ENCODE data around the gene ZNF648. TPM values are rescaled to one million over a fixed set of nuclear protein-coding genes. Genes with fewer than 3 reads are reported as not detected.
"Not testable (repeated sequence)": the region's sequence is repeated elsewhere in the genome, so short reads cannot be mapped to it uniquely, and the experiment has no call there.

The ZNF648 gene
- polyA plus RNA-seq, 4 donors = 0.01 TPM; not detected in 3

DNA sequence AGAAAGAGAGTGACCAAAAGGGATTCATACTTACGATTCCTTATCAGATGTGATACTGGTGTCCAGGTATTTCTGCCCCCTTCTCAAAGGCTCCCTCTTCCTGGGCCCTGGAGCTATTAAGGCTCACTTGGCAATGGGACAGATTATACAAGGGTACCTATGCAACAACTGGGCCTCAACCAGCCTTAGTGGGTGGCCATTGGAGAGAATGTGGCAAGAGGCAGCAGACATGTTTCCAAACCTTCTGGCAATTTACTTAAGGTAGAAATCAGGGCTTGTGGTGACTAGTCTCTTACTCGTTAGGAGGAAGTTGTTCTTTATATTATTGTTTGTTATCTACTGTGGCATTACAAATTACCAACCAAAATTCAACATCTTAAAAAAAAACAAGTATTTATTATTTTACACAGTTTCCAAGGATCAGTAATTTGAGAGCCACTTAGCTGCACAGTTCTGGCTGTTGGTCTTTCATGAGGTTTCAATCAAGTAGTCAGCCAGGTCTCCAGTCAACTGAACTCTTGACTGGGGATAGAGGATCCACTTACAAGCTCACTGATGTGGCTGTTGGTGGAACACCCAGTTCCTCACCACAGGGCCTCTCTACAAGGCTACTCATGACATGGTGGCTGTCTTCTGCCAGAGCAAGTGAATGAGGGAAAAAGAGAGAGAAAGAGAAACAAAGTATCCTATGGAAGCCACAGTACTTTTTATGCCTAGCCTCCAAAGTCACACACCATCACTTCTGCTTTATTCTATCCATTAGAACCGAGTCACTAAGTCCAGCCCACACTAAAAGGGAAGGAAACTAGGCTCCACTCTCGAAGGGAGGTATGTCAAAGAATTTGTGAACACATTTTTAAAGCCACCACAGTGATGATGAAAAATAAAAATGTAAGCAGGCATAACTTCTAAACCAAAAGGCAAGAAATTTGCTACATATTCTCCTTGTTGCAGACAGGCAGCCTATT, 10.7 kb downstream of the ZNF648 start:
- H3K36me3 ChIP-seq (ENCODE audit: control insufficient read depth in 3 of 3, insufficient read depth in 2 of 3, low read depth in 1 of 3, low read length in 3 of 3) = no peaks in the 10 kb centered on the region
- DNase-seq = no peak
- WGBS, 3 donors = 55 to 71% (median 58%) methylated on average over 4 of the region's 4 CpGs
- no peak overlapping the region for H3K27ac ChIP-seq (ENCODE audit: low read depth in 1 of 3, low read length in 2 of 3)
- no peak for FAIRE-seq
- H3K9me3 ChIP-seq (ENCODE audit: control insufficient read depth in 2 of 2, insufficient read depth in 1 of 2, low read depth in 1 of 2, low read length in 1 of 2) = peaks cover 0 to 6% of the 10 kb centered on the region in 2 donors
- no peak overlapping the region for H3K4me3 ChIP-seq (ENCODE audit: low read depth in 1 of 3, low read length in 3 of 3)
- H3K4me1 ChIP-seq (ENCODE audit: control insufficient read depth in 3 of 3, insufficient read depth in 2 of 3, low read depth in 1 of 3, low read length in 2 of 3) = no peaks in the 10 kb centered on the region
- no peaks in the 10 kb centered on the region for H3K27me3 ChIP-seq (ENCODE audit: control insufficient read depth in 3 of 3, insufficient read depth in 3 of 3, low read length in 3 of 3)

DNA sequence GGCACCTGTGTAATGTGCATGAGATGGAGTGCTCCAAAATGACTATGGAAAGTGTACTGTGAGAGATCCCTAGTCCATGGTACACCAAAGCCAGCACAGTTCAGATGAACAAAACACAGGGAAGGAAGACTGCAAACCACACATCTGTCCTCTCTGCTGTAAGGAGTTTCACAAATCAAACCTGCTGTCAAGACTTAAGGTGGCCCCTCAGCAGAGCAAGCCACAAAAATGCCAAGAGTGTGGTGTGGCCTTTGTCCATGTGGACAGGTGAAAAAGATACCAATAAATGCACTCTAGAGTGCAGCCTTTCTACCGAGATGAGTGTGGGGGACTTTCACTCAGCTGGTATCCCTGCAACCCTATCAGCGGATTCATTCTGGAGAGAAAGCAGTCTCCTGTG, 12.9 kb downstream of the ZNF648 start:
- H3K9me3 ChIP-seq (ENCODE audit: control insufficient read depth in 2 of 2, insufficient read depth in 1 of 2, low read depth in 1 of 2, low read length in 1 of 2) = peaks cover 0 to 18% of the 10 kb centered on the region in 2 donors
- H3K36me3 ChIP-seq (ENCODE audit: control insufficient read depth in 3 of 3, insufficient read depth in 2 of 3, low read depth in 1 of 3, low read length in 3 of 3) = no peaks in the 10 kb centered on the region
- H3K27ac ChIP-seq (ENCODE audit: low read depth in 1 of 3, low read length in 2 of 3) = no peak overlapping the region
- H3K27me3 ChIP-seq (ENCODE audit: control insufficient read depth in 3 of 3, insufficient read depth in 3 of 3, low read length in 3 of 3) = no peaks in the 10 kb centered on the region
- no peak for DNase-seq
- no peak for FAIRE-seq
- no peaks in the 10 kb centered on the region for H3K4me1 ChIP-seq (ENCODE audit: control insufficient read depth in 3 of 3, insufficient read depth in 2 of 3, low read depth in 1 of 3, low read length in 2 of 3)
- 59 to 81% (median 67%) methylated on average over 2 of the region's 2 CpGs for WGBS, 3 donors
- no peak overlapping the region for H3K4me3 ChIP-seq (ENCODE audit: low read depth in 1 of 3, low read length in 3 of 3)

DNA sequence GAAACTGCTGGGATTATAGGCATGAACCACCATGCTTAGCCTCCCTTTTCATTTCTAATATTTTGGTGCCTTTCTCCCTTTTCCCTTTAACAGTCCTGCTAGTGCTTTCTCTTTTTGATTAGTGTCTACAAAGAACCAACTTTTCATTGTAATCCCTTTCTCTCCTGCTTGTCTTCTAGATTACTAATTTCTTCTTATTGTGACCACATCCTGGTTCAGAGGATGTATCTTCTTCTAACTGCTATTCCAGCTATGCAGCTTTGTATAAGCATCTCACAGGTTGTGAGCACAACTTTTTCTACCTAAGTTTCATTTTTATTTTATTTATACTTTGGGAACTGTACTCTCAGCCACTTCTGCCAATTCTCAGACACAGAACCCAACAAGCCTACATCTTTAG, 14.7 kb downstream of the ZNF648 start:
- no peak overlapping the region for H3K27ac ChIP-seq (ENCODE audit: low read depth in 1 of 3, low read length in 2 of 3)
- H3K27me3 ChIP-seq (ENCODE audit: control insufficient read depth in 3 of 3, insufficient read depth in 3 of 3, low read length in 3 of 3) = no peaks in the 10 kb centered on the region
- peaks cover 0 to 18% of the 10 kb centered on the region in 2 donors for H3K9me3 ChIP-seq (ENCODE audit: control insufficient read depth in 2 of 2, insufficient read depth in 1 of 2, low read depth in 1 of 2, low read length in 1 of 2)
- H3K4me1 ChIP-seq (ENCODE audit: control insufficient read depth in 3 of 3, insufficient read depth in 2 of 3, low read depth in 1 of 3, low read length in 2 of 3) = no peaks in the 10 kb centered on the region
- H3K36me3 ChIP-seq (ENCODE audit: control insufficient read depth in 3 of 3, insufficient read depth in 2 of 3, low read depth in 1 of 3, low read length in 3 of 3) = no peaks in the 10 kb centered on the region
- FAIRE-seq = no peak
- H3K4me3 ChIP-seq (ENCODE audit: low read depth in 1 of 3, low read length in 3 of 3) = no peak overlapping the region
- no peak for DNase-seq

DNA sequence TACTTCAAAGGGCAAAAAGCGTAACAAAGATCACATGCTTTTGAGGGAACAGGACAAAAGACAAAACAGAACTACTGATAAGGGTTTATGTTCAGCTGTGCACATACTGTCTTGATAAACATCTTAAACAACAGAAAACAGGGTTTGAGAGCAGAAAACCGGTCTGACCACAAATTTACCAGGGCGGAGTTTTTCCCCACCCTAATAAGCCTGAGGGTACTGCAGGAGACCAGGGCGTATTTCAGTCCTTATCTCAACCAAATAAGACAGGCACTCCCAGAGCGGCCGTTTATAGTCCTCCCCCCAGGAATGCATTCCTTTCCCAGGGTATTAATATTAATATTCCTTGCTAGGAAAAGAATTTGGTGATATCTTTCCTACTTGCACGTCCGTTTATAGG, 16.0 kb downstream of the ZNF648 start:
- peaks cover 0 to 22% of the 10 kb centered on the region in 2 donors for H3K9me3 ChIP-seq (ENCODE audit: control insufficient read depth in 2 of 2, insufficient read depth in 1 of 2, low read depth in 1 of 2, low read length in 1 of 2)
- not testable (repeated sequence) for FAIRE-seq; H3K36me3 ChIP-seq (ENCODE audit: control insufficient read depth in 3 of 3, insufficient read depth in 2 of 3, low read depth in 1 of 3, low read length in 3 of 3); H3K27me3 ChIP-seq (ENCODE audit: control insufficient read depth in 3 of 3, insufficient read depth in 3 of 3, low read length in 3 of 3); DNase-seq; H3K4me1 ChIP-seq (ENCODE audit: control insufficient read depth in 3 of 3, insufficient read depth in 2 of 3, low read depth in 1 of 3, low read length in 2 of 3); H3K27ac ChIP-seq (ENCODE audit: low read depth in 1 of 3, low read length in 2 of 3); H3K4me3 ChIP-seq (ENCODE audit: low read depth in 1 of 3, low read length in 3 of 3)
- WGBS, 3 donors = 47 to 80% (median 58%) methylated on average over 8 of the region's 8 CpGs

DNA sequence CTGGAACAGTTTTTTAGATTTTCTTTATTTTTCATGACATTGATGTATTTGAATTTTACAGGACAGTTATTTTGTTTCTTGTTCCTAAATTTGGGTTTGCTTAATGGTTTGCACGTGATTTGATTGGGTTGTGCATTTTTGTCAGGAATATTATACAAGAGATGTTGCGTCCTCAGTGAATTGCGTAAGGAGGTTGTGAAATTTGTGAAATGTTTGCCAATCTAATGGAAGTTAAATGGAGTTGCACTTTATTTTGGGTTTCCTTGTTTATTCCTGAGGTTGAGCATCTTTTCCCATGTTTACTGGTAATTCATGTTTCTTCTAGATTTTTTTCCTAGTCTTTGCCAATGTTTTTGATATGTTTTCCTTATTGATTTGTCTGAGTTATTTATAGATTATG, 19.9 kb downstream of the ZNF648 start:
- FAIRE-seq (no peak), DNase-seq (no peak)
- Histone ChIP-seq H3K27ac (ENCODE audit: low read depth in 1 of 3, low read length in 2 of 3) (no peak overlapping the region), H3K4me3 (ENCODE audit: low read depth in 1 of 3, low read length in 3 of 3) (no peak overlapping the region), H3K4me1 (ENCODE audit: control insufficient read depth in 3 of 3, insufficient read depth in 2 of 3, low read depth in 1 of 3, low read length in 2 of 3) (no peaks in the 10 kb centered on the region), H3K9me3 (ENCODE audit: control insufficient read depth in 2 of 2, insufficient read depth in 1 of 2, low read depth in 1 of 2, low read length in 1 of 2) (peaks cover 0 to 27% of the 10 kb centered on the region in 2 donors), H3K36me3 (ENCODE audit: control insufficient read depth in 3 of 3, insufficient read depth in 2 of 3, low read depth in 1 of 3, low read length in 3 of 3) (no peaks in the 10 kb centered on the region), H3K27me3 (ENCODE audit: control insufficient read depth in 3 of 3, insufficient read depth in 3 of 3, low read length in 3 of 3) (no peaks in the 10 kb centered on the region)
- 68 to 85% (median 80%) methylated on average over 3 of the region's 3 CpGs for WGBS, 3 donors

DNA sequence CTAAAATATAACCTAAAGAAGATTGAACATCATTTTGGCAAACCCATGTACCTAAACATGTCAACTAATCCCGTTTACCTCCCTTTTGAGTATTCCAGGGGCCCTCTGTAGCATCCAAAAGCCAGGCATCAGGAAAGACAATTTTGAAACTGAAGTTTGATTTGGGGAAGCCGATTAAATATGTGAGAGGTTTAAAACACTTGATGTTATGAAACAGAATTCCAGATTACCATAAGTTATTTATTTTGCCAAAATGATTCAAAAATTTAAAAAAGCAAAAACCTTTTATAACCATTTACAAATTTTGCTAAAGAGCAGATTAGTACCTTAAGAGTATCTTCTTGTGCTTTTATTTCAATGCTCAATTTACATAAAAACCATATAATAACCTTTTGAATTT, 23.3 kb downstream of the ZNF648 start:
- no peaks in the 10 kb centered on the region for H3K4me1 ChIP-seq (ENCODE audit: control insufficient read depth in 3 of 3, insufficient read depth in 2 of 3, low read depth in 1 of 3, low read length in 2 of 3)
- WGBS, 3 donors = 57 to 82% (median 74%) methylated on average over 2 of the region's 2 CpGs
- FAIRE-seq = peak; percentile 10

GRCh38 chr1:182035097-182035770, 26.3 kb downstream of the ZNF648 start:
- no peak overlapping the region for H3K27ac ChIP-seq (ENCODE audit: low read depth in 1 of 3, low read length in 2 of 3)
- H3K27me3 ChIP-seq (ENCODE audit: control insufficient read depth in 3 of 3, insufficient read depth in 3 of 3, low read length in 3 of 3) = no peaks in the 10 kb centered on the region
- no peak for FAIRE-seq
- no peaks in the 10 kb centered on the region for H3K4me1 ChIP-seq (ENCODE audit: control insufficient read depth in 3 of 3, insufficient read depth in 2 of 3, low read depth in 1 of 3, low read length in 2 of 3)
- 60 to 65% (median 62%) methylated on average over 7 of the region's 7 CpGs for WGBS, 3 donors
- no peak overlapping the region for H3K4me3 ChIP-seq (ENCODE audit: low read depth in 1 of 3, low read length in 3 of 3)
- H3K9me3 ChIP-seq (ENCODE audit: control insufficient read depth in 2 of 2, insufficient read depth in 1 of 2, low read depth in 1 of 2, low read length in 1 of 2) = peaks cover 0 to 8% of the 10 kb centered on the region in 2 donors
- no peaks in the 10 kb centered on the region for H3K36me3 ChIP-seq (ENCODE audit: control insufficient read depth in 3 of 3, insufficient read depth in 2 of 3, low read depth in 1 of 3, low read length in 3 of 3)
- no peak for DNase-seq

More for the DNA sequence above, 23.3 kb downstream of the ZNF648 start:
- H3K9me3 ChIP-seq (ENCODE audit: control insufficient read depth in 2 of 2, insufficient read depth in 1 of 2, low read depth in 1 of 2, low read length in 1 of 2) = peaks cover 0 to 13% of the 10 kb centered on the region in 2 donors
- H3K36me3 ChIP-seq (ENCODE audit: control insufficient read depth in 3 of 3, insufficient read depth in 2 of 3, low read depth in 1 of 3, low read length in 3 of 3) = no peaks in the 10 kb centered on the region
- no peak overlapping the region for H3K4me3 ChIP-seq (ENCODE audit: low read depth in 1 of 3, low read length in 3 of 3)
- DNase-seq = no peak
- no peaks in the 10 kb centered on the region for H3K27me3 ChIP-seq (ENCODE audit: control insufficient read depth in 3 of 3, insufficient read depth in 3 of 3, low read length in 3 of 3)
- no peak overlapping the region for H3K27ac ChIP-seq (ENCODE audit: low read depth in 1 of 3, low read length in 2 of 3)

DNA sequence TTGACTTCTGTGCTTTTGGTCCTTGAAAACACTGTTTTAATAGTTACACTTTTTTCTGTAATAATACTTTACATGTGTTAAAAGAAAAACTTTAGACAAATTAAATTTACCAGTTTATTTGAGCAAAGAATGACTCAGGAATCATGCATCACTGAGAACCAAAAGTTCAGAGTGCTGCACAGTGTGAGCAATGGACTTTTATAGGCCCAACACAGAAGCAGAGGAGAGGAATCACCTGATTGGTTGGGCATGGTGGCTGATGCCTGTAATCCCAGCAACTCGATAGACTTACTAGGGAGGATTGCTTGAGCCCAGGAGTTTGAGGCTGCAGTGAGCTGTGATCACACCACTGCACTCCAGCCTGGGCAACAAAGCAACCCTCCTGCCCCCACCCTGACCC, 29.3 kb downstream of the ZNF648 start:
- Histone ChIP-seq H3K27me3 (ENCODE audit: control insufficient read depth in 3 of 3, insufficient read depth in 3 of 3, low read length in 3 of 3) (no peaks in the 10 kb centered on the region), H3K9me3 (ENCODE audit: control insufficient read depth in 2 of 2, insufficient read depth in 1 of 2, low read depth in 1 of 2, low read length in 1 of 2) (peaks cover 0 to 4% of the 10 kb centered on the region in 2 donors), H3K27ac (ENCODE audit: low read depth in 1 of 3, low read length in 2 of 3) (no peak overlapping the region), H3K4me3 (ENCODE audit: low read depth in 1 of 3, low read length in 3 of 3) (no peak overlapping the region), H3K4me1 (ENCODE audit: control insufficient read depth in 3 of 3, insufficient read depth in 2 of 3, low read depth in 1 of 3, low read length in 2 of 3) (no peaks in the 10 kb centered on the region), H3K36me3 (ENCODE audit: control insufficient read depth in 3 of 3, insufficient read depth in 2 of 3, low read depth in 1 of 3, low read length in 3 of 3) (no peaks in the 10 kb centered on the region)
- DNase-seq = no peak
- 28 to 46% (median 39%) methylated on average over 1 of the region's 1 CpG for WGBS, 3 donors
- no peak for FAIRE-seq

Data from small intestine (tissue), 7 donors.